Uterus (tissue), 2 donors: ENCODE measurements around the gene R3HDM2.

Experiments used
- CTCF ChIP-seq, 4 experiments: fragments of 200-600 bp in 2 of 4; fragments of 450-650 bp in 2 of 4; sonication (generic) in 2 of 4; IDR thresholded peaks; one replicate each; pipeline ENCODE4 v1.5.1; 2016 to 2019; ENCODE audit warnings: antibody characterized with exemption in 4 of 4, mild to moderate bottlenecking in 2 of 4, moderate library complexity in 1 of 4
- POLR2A ChIP-seq, 2 donors: fragments of 450-650 bp; IDR thresholded peaks; one replicate each; pipeline ENCODE4 v1.6.1; 2016; ENCODE audit warnings: antibody characterized with exemption in 2 of 2, mild to moderate bottlenecking in 1 of 2, moderate library complexity in 1 of 2

GRCh38 chr12:57215065-57215464 lies 215.8 kb downstream of the R3HDM2 start:
- TF ChIP-seq POLR2A (IDR thresholded peaks at IDR 0.05) (no peak), CTCF (IDR thresholded peaks at IDR 0.05) (no peak)
